ENCODE data around the gene GPR35. TPM values are rescaled to one million over a fixed set of nuclear protein-coding genes. Genes with fewer than 3 reads are reported as not detected.

GPR35 gene
- total and polyA plus RNA-seq, 10 of the 15 experiments (the other 5 are each of a cell fraction or from before 2014, with no cell fraction given), result 0.14 to 1.6 (median 0.75) TPM; not detected in 3

DNA sequence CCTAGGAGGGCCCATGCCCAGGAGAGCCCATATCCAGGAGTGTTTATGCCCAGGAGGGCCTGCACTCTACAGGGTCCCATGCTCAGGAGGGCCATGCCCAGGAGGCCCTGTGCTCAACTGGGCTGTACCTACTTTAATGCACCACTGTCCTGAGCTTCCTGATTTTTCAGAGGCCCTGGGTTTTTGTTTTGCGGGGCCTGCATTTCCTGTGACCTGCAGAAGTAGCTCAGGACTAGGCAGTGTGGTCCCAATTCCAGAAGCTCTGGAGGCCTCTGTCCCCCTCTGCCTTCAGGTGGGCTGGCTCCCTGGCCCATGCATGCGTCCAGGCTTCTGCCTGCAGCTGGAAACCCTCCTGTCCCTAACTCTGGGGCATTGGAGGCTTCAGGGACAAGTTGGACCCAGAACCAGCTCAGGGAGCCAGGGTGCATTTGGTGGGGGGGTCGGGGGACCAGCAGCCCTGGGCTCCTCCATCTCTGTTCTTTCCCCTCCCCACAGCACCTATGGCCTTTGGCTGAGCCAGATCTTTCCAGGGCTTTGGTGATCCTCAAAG is 10.8 kb downstream of the GPR35 start:
- CTCF ChIA-PET, result no interaction called here
- WGBS (ENCODE audit: insufficient coverage, insufficient replicate concordance, low lambda C conversion rate, missing lambda C conversion rate), result 36% methylated on average over 3 of the region's 3 CpGs
- H3K27ac ChIP-seq (ENCODE audit: control insufficient read depth, insufficient read depth), result no peak overlapping the region
- no peak overlapping the region for H3K4me2 ChIP-seq (ENCODE audit: control insufficient read depth, insufficient read depth)
- no peaks in the 10 kb centered on the region for H4K20me1 ChIP-seq (ENCODE audit: control insufficient read depth, insufficient read depth)
- no peaks in the 10 kb centered on the region for H3K79me2 ChIP-seq (ENCODE audit: control insufficient read depth, insufficient read depth, low read length)
- no peak overlapping the region for H2AFZ ChIP-seq (ENCODE audit: control insufficient read depth, low read depth, low read length)
- ATAC-seq, result no peak
- H3K4me1 ChIP-seq (ENCODE audit: control insufficient read depth, insufficient read depth, low read length), result no peaks in the 10 kb centered on the region
- RAD21 ChIA-PET (ENCODE audit: unreplicated experiment), result no interaction called here
- H3K9ac ChIP-seq (ENCODE audit: control insufficient read depth, insufficient read depth, low read length), result no peak overlapping the region
- BruUV-seq (replicated peaks), result no TSS peak
- H3K27me3 ChIP-seq (replicated peaks in 1 of 2; ENCODE audit: control insufficient read depth in 2 of 2, insufficient read depth in 2 of 2, low read length in 1 of 2), result no peaks in the 10 kb centered on the region
- no peak for FAIRE-seq
- peaks cover 2% of the 10 kb centered on the region; the same call in 1 of the 3 replicates for H3K9me3 ChIP-seq (replicated peaks; ENCODE audit: control insufficient read depth, insufficient read depth, low read length)
- POLR2A ChIA-PET, result no interaction called here
- H3K4me3 ChIP-seq, result no peak overlapping the region
- no peak for TF ChIP-seq SREBF1 (IDR thresholded peaks at IDR 0.05; ENCODE audit: low read length)
- no peak for TF ChIP-seq CHD4 (IDR thresholded peaks at IDR 0.05)
- TF ChIP-seq TBL1XR1 (IDR thresholded peaks at IDR 0.05; ENCODE audit: low read depth, low read length), result no peak
- no peak for TF ChIP-seq RAD21 (IDR thresholded peaks at IDR 0.05; ENCODE audit: insufficient read depth, low read depth, low read length)
- TF ChIP-seq YBX1 (IDR thresholded peaks at IDR 0.05), result no peak
- TF ChIP-seq, protein P1, sequence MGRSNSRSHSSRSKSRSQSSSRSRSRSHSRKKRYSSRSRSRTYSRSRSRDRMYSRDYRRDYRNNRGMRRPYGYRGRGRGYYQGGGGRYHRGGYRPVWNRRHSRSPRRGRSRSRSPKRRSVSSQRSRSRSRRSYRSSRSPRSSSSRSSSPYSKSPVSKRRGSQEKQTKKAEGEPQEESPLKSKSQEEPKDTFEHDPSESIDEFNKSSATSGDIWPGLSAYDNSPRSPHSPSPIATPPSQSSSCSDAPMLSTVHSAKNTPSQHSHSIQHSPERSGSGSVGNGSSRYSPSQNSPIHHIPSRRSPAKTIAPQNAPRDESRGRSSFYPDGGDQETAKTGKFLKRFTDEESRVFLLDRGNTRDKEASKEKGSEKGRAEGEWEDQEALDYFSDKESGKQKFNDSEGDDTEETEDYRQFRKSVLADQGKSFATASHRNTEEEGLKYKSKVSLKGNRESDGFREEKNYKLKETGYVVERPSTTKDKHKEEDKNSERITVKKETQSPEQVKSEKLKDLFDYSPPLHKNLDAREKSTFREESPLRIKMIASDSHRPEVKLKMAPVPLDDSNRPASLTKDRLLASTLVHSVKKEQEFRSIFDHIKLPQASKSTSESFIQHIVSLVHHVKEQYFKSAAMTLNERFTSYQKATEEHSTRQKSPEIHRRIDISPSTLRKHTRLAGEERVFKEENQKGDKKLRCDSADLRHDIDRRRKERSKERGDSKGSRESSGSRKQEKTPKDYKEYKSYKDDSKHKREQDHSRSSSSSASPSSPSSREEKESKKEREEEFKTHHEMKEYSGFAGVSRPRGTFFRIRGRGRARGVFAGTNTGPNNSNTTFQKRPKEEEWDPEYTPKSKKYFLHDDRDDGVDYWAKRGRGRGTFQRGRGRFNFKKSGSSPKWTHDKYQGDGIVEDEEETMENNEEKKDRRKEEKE (IDR thresholded peaks at IDR 0.05), result no peak
- SMC1A ChIA-PET (ENCODE audit: uncharacterized antibody, unreplicated experiment), result no interaction called here
- in situ Hi-C loops (cut with MboI) (no loop called here), intact Hi-C loops (cut with micrococcal nuclease; ENCODE audit: unreplicated experiment) (no loop called here)
- no peaks in the 10 kb centered on the region for H3K36me3 ChIP-seq (ENCODE audit: control insufficient read depth in 2 of 2, insufficient read depth in 2 of 2, low read length in 1 of 2)
- no peak for DNase-seq (ENCODE audit: low read depth, low spot score)

All from GM12878 (cell line).